ENCODE results near the gene HCAR1.
"Not testable (repeated sequence)": the region's sequence is repeated elsewhere in the genome, so short reads cannot be mapped to it uniquely, and the experiment has no call there.

HCAR1 gene

GRCh38 chr12:122716658-122717057 lies 14.0 kb downstream of the HCAR1 start, which contains the start of gene HCAR3:
TSS of gene HCAR3 (minus strand) at chr12:122716811. CDS start at chr12:122716737, 74 bp downstream.
- DNase-seq = not testable (repeated sequence)

- DNase-seq = not testable (repeated sequence)
Measured at GRCh38 chr12:122715211-122715610, 15.4 kb downstream of the HCAR1 start.

- DNase-seq = not testable (repeated sequence)
Measured at GRCh38 chr12:122713491-122714188, 17.0 kb downstream of the HCAR1 start.

- DNase-seq = not testable (repeated sequence)
Measured at GRCh38 chr12:122711266-122711665, 19.4 kb downstream of the HCAR1 start.

GRCh38 chr12:122710341-122710740 lies 20.3 kb downstream of the HCAR1 start:
- not testable (repeated sequence) for DNase-seq

- DNase-seq = not testable (repeated sequence)
Measured at GRCh38 chr12:122709287-122709686, 21.4 kb downstream of the HCAR1 start.

GRCh38 chr12:122703841-122704240 lies 26.8 kb downstream of the HCAR1 start:
- not testable (repeated sequence) for DNase-seq

- not testable (repeated sequence) for DNase-seq
Measured at GRCh38 chr12:122702890-122703611, 27.6 kb downstream of the HCAR1 start, which contains the start of gene HCAR2. TSS of gene HCAR2 (minus strand) at chr12:122703357. CDS start at chr12:122703283, 74 bp downstream.

GRCh38 chr12:122701481-122701880 lies 29.2 kb downstream of the HCAR1 start:
- DNase-seq = not testable (repeated sequence)

- not testable (repeated sequence) for DNase-seq
Measured at GRCh38 chr12:122700038-122700710, 30.5 kb downstream of the HCAR1 start.

- not testable (repeated sequence) for DNase-seq
Measured at GRCh38 chr12:122696922-122697321, 33.7 kb downstream of the HCAR1 start.

GRCh38 chr12:122691566-122691965 lies 39.1 kb downstream of the HCAR1 start:
- DNase-seq = no peak

GRCh38 chr12:122688291-122688690 lies 42.4 kb downstream of the HCAR1 start:
- DNase-seq = no peak

GRCh38 chr12:122687086-122687485 lies 43.6 kb downstream of the HCAR1 start:
- no peak for DNase-seq

- no peak for DNase-seq
Measured at GRCh38 chr12:122686538-122686937, 44.1 kb downstream of the HCAR1 start.

- DNase-seq = no peak
Measured at GRCh38 chr12:122684297-122684813, 46.3 kb downstream of the HCAR1 start.

- DNase-seq = no peak
Measured at GRCh38 chr12:122681814-122682213, 48.8 kb downstream of the HCAR1 start.

- not testable (repeated sequence) for DNase-seq
Measured at GRCh38 chr12:122680989-122681388, 49.7 kb downstream of the HCAR1 start.

GRCh38 chr12:122676781-122677180 lies 53.9 kb downstream of the HCAR1 start:
- not testable (repeated sequence) for DNase-seq

Data from GOT3 (cell line).